ENCODE results near the gene CTSG.
A peak's percentile ranks its signal among the peaks of the same experiment; 100 is the strongest.

CTSG gene

GRCh38 chr14:24535737-24536136, 40.3 kb downstream of the CTSG start:
- DNase-seq: no peak

DNA sequence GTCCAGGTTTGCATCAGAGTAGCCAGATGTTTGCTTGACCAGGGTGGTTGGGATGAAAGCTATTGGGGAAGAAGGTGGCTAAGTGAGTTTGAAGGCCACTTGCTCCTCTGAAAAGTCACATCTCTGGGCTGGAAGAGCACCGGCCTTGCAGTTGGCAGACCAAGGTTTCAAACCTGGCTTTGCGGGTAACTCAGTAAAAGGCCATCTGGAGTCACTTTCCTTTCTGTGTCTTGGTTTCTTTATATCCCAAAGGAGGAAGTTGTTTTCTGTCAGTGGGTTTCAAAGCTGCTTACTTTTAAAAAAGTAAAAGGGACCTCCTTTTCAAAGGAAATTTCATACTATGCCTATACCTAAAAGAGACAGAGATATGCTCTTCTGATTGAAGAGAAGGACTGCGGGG, 41.8 kb downstream of the CTSG start:
- DNase-seq: no peak

DNA sequence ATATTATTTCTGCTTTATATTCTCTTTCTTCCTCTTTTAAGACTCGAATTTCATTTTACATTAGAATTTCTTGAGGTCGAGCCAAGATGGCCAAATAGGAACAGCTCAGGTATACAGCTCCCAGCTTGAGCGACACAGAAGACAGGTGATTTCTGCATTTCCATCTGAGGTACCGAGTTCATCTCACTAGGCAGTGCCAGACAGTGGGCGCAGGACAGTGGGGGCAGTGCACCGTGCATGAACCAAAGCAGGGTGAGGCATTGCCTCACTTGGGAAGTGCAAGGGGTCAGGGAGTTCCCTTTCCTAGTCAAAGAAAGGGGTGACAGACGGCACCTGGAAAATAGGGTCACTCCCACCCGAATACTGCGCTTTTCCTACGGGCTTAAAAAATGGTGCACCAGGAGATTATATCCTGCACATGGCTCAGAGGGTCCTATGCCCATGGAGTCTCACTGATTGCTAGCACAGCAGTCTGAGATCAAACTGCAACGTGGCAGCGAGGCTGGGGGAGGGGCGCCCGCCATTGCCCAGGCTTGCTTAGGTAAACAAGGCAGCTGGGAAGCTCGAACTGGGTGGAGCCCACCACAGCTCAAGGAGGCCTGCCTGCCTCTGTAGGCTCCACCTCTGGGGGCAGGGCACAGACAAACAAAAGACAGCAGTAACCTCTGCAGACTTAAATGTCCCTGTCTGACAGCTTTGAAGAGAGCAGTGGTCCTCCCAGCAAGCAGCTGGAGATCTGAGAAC, 50.0 kb downstream of the CTSG start:
- DNase-seq: peak; percentile 20

Data from NCI-H774 (cell line).